ENCODE measurements around the gene KRTAP29-1. TPM values are rescaled to one million over a fixed set of nuclear protein-coding genes. Genes with fewer than 3 reads are reported as not detected.
A peak's percentile ranks its signal among the peaks of the same experiment; 100 is the strongest.

KRTAP29-1 gene
- total RNA-seq, 2 experiments from 2014 or later = not detected

DNA sequence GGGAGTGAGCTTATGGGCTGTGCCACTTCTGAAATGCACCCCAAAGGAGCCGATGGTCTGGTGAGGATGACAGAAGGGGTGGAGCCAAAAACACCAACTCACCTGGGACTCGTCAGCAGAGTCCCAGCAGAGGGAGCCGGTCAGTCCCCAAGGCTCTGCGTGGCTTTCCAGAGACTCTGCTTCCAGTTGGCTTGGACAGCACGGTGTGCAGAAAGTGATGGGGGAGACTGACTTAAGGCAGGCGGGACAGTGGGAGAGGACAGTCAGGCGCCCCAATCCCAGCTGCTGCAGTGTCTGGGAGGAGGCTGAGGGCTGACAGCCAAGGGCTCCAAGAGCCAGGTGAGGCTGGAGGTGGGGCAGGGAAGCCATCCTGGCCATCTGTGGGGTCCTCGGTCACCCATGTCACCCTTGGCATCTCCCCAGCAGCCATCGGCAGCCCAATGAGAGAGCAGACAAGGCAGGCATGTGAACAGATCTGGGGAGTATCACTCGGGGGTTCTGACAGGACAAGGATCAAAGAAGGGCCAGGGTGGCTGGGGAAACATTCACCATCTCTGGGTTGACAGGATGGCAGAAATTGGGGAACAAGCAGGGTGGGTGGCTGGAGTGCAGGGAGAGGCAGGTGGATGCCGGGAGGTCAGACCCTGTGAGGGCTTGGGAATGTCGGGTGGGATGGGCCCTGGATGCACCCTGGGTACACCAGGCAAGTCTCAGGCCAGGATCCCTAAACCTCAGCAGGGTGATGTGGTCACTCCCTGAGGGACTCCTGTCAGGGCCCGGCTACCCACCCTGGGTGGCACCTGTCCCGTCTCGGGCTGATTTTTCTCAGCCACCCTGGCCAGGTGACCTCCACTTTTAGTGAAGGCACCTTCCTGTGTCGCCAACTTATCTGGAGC is 21.8 kb upstream of the KRTAP29-1 start:
- Mint-ChIP-seq H3K4me1 (ENCODE audit: low read depth) (peaks cover 21% of the 10 kb centered on the region), H3K4me3 (no peak overlapping the region), H3K36me3 (ENCODE audit: low read depth) (no peaks in the 10 kb centered on the region), H3K9me3 (peaks cover 11% of the 10 kb centered on the region), H3K27me3 (no peaks in the 10 kb centered on the region), H3K27ac (no peak overlapping the region)
- TF ChIP-seq, protein P1, sequence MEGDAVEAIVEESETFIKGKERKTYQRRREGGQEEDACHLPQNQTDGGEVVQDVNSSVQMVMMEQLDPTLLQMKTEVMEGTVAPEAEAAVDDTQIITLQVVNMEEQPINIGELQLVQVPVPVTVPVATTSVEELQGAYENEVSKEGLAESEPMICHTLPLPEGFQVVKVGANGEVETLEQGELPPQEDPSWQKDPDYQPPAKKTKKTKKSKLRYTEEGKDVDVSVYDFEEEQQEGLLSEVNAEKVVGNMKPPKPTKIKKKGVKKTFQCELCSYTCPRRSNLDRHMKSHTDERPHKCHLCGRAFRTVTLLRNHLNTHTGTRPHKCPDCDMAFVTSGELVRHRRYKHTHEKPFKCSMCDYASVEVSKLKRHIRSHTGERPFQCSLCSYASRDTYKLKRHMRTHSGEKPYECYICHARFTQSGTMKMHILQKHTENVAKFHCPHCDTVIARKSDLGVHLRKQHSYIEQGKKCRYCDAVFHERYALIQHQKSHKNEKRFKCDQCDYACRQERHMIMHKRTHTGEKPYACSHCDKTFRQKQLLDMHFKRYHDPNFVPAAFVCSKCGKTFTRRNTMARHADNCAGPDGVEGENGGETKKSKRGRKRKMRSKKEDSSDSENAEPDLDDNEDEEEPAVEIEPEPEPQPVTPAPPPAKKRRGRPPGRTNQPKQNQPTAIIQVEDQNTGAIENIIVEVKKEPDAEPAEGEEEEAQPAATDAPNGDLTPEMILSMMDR (IDR thresholded peaks at IDR 0.05) = peak; percentile 25
- DNase-seq = peak; percentile 34
- CTCF ChIA-PET = no interaction called here
- peak; percentile 60 for ATAC-seq
- POLR2A ChIA-PET = interaction anchor here (0.6 to 0.9 kb wide), 2 partner anchors 23 to 32 kb away, joined by 3 read pairs; no protein-coding TSS in a partner anchor
- intact Hi-C loops (cut with micrococcal nuclease) = no loop called here

DNA sequence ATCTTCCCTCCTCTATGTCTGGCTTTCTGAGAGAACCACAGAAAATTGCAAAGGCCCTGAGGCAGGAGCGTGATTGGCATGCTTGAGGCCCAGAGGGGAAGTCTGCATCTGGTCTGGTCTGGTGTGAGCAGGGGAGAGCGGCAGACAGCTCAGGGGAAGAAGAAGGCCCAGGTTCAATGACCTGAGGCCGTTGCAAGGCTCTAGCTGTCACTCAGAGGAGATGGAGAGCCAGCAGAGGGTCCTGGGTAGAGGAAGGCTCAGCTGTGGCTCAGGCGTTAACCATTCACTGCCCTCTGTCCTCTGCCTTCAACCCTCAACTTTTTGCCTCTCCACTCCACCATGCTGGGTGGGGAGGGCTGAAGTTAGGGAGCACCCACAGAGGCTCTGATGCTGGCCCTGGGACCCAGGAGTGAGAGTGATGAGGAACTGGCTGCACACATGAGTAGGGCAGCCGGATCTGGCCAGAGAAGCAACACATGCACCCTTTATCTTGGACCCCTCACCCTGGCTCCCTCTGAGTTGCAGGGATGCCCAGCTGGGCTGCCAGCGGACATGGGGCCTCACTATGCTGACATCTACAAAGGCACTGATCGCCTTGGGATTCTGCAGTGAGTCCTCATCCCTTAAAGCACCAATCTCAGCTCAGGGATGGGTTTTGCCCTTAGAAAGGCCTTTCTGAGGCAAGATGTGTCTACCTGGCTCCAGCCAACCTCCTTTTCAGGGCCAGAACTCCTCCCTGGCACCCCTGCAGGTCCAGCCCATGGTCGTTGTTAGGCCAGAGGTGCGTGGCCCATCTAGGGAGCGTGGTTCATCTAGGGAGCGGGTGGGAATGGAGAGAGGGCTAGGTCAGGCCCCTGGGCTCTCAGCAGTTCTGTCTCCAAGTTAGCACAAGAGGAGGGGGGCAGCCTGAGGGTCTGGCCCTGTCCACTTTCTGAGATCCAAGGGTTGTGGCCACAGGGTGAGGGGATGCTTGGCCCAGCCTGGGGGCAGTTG is 20.5 kb upstream of the KRTAP29-1 start:
- intact Hi-C loops (cut with micrococcal nuclease) = loop anchor here (2.0 kb wide), 1 partner anchor 414 kb away; no protein-coding TSS in a partner anchor
- H3K27ac Mint-ChIP-seq = no peak overlapping the region
- peaks cover 11% of the 10 kb centered on the region for H3K9me3 Mint-ChIP-seq
- H3K36me3 Mint-ChIP-seq (ENCODE audit: low read depth) = no peaks in the 10 kb centered on the region
- DNase-seq (no peak), ATAC-seq (no peak)
- POLR2A ChIA-PET = interaction anchor here (0.9 to 1.2 kb wide), 2 partner anchors 20 to 24 kb away, joined by 3 read pairs; partner anchors contain the start of gene KRTAP29-1
- TF ChIP-seq, protein P1 (IDR thresholded peaks at IDR 0.05) = no peak
- H3K4me1 Mint-ChIP-seq (ENCODE audit: low read depth) = peaks cover 17% of the 10 kb centered on the region
- CTCF ChIA-PET = interaction anchor here (0.7 to 2.7 kb wide), 34 partner anchors 8 to 515 kb away, joined by 3 to 22 read pairs (median 4); partner anchors contain the start of genes KRTAP16-1 and KRTAP29-1
- H3K4me3 Mint-ChIP-seq = no peak overlapping the region
- H3K27me3 Mint-ChIP-seq = no peaks in the 10 kb centered on the region

- peak; percentile 74 for ATAC-seq
- Mint-ChIP-seq H3K9me3 (peaks cover 11% of the 10 kb centered on the region), H3K36me3 (ENCODE audit: low read depth) (no peaks in the 10 kb centered on the region), H3K4me3 (no peak overlapping the region), H3K27me3 (no peaks in the 10 kb centered on the region), H3K4me1 (ENCODE audit: low read depth) (peaks cover 15% of the 10 kb centered on the region), H3K27ac (no peak overlapping the region)
- TF ChIP-seq, protein P1 (IDR thresholded peaks at IDR 0.05) = peak; percentile 82
- POLR2A ChIA-PET = interaction anchor here (0.6 to 1.2 kb wide), 3 partner anchors 19 to 192 kb away, joined by 3 read pairs; partner anchors contain the start of gene KRTAP29-1
- intact Hi-C loops (cut with micrococcal nuclease) = loop anchor here (2.0 kb wide), 1 partner anchor 413 kb away; no protein-coding TSS in a partner anchor
- CTCF ChIA-PET = interaction anchor here (0.6 to 2.7 kb wide), 39 partner anchors 9 to 515 kb away, joined by 3 to 22 read pairs (median 4); partner anchors contain the start of genes KRT39, KRTAP16-1 and KRTAP29-1
- no peak for DNase-seq
These were observed 19.6 kb upstream of the KRTAP29-1 start for GRCh38 chr17:41322094-41322902.

DNA sequence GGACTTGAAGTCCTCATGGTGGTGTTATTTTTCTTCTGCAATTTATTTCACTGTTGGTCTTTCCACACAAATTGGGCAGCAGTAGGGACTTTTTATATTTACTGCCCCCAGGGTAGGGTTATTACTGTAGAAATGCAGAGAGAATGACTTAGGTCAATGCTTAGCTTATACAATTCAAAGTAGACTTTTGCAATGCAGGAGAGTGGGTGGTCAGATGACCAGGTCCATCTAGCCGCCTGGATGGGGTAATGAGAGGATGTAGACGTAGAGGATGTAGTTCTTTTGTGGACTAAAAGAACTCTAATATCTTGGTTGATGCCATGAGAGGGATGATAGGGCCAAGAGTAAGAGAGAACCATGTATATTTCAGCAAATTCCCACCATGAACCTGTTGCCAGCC is 15.6 kb upstream of the KRTAP29-1 start:
- H3K9me3 Mint-ChIP-seq = peaks cover 11% of the 10 kb centered on the region
- peaks cover 3% of the 10 kb centered on the region for H3K4me1 Mint-ChIP-seq (ENCODE audit: low read depth)
- TF ChIP-seq, protein P1 (IDR thresholded peaks at IDR 0.05) = no peak
- H3K4me3 Mint-ChIP-seq = no peak overlapping the region
- ChIA-PET POLR2A (interaction anchor here (0.7 kb wide), 1 partner anchor 9 kb away, joined by 3 read pairs; the partner anchor contains the start of gene KRTAP16-1), CTCF (interaction anchor here (0.9 kb wide), 1 partner anchor 231 kb away, joined by 3 read pairs; no protein-coding TSS in a partner anchor)
- H3K36me3 Mint-ChIP-seq (ENCODE audit: low read depth) = no peaks in the 10 kb centered on the region
- DNase-seq (no peak), ATAC-seq (no peak)
- H3K27ac Mint-ChIP-seq = no peak overlapping the region
- intact Hi-C loops (cut with micrococcal nuclease) = no loop called here
- no peaks in the 10 kb centered on the region for H3K27me3 Mint-ChIP-seq
